ENCODE results near the gene ZDHHC21.
"Not testable (repeated sequence)": the region's sequence is repeated elsewhere in the genome, so short reads cannot be mapped to it uniquely, and the experiment has no call there.

- TF ChIP-seq EZH2phosphoT487 (IDR thresholded peaks at IDR 0.05; ENCODE audit: insufficient read depth, low read depth); EZH2 (IDR thresholded peaks at IDR 0.05; ENCODE audit: insufficient read depth, poor library complexity, severe bottlenecking): not testable (repeated sequence)
Measured at GRCh38 chr9:14664022-14664421, 29.2 kb downstream of the ZDHHC21 start.
